NCI-H82 (cell line): ENCODE data around the gene CCDC17.

Source experiments
- DNase-seq: peaks from one replicate; lab custom pipeline; 2025; lab: John Stamatoyannopoulos, UW

The CCDC17 gene

DNA sequence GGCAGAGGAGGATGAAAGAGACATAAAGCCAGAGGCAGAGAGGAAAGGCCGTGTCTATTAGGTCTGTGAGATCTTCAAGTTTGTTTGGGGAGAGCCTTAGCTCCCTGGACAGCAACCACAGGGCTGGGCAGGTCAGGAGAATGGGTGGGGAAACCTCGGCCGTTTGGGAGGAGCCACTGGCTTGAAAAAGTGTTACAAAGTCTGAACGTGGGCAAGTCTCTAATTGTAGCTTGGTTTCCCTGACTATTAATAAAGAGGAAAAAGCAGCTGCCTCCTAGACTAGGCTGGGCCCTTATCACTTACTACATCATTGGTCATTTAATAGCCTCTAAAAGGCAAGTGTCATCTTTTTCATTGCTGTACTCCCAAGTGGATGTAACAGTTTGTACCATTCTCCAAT lies at the start of gene CCDC17:
Gene CCDC17 (minus strand): TSS at position 83 of the 400 bp plus-strand sequence. CDS start 145 bp downstream, outside the sequence.
- DNase-seq = no peak

DNA sequence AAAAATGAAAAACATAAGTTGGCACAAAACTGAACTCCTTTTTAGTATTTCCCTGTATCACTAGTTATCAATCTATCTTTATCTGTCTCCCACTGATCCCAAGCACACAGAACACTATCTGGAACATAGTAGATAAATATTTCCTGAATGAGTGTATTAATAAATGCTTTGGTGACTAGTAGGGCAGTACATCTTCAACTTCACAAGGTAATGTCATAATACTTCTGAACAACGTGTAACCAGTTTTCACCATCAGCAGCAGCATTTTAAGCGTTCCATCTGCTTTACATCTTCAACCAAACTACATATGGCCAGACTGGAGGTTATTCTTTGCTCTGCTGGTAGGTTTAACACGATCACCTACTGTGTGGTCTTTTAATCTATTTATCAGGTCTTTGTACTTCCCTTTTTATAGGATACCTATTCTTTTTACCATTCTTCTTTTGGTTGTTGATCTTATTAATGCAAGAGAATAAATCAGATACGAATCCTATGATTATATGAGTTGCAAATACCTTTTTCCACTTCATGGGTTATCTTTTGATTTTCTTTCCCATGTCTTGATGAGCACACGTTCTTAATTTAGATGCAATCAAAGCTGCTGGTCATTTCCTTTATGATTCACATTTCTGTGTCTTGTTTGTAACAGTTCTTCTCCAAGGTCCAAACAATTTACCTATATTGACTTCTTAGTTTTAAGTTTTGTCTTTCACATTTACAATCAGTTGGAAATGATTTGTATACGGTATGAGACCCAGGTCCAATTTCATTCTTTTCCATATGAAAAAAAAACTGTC lies 46.2 kb upstream of the CCDC17 start:
- DNase-seq = no peak

DNA sequence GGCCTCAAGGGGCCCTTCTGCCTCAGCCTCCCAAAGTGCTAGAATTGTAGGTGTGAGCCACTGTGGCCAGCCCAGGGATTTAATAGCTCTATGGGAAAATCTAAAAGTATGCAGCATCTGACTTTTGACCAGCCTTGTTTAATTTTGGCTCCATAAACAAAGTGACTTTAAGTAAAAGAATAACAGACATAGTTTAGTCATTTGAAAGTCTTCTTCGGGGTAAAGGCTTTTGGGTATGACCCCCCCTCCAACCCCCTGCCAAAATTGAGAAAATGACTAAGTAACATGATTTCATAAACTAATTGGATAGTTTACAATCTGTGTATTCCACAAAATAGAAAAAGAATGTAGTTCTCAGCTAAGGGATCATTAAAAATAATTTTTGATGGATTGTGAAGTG lies 45.5 kb upstream of the CCDC17 start:
- DNase-seq = no peak

DNA sequence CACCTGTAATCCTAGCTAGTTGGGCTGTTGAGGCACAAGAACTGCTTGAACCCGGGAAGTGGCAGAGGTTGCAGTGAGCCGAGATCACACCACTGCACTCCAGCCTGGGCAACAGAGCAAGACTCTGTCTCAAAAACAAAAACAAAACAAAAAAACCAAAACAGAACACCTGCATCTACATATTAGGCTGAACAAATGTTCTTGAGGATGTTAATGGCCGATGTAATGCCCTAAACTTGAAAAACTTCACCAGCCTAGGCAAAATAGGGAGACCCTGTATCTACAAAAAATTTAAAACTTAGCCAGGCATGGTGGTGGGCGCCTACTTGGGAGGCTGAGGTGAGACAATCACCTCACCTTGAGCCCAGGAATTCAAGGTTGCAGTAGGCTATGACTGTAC lies 44.7 kb upstream of the CCDC17 start:
- DNase-seq = no peak

DNA sequence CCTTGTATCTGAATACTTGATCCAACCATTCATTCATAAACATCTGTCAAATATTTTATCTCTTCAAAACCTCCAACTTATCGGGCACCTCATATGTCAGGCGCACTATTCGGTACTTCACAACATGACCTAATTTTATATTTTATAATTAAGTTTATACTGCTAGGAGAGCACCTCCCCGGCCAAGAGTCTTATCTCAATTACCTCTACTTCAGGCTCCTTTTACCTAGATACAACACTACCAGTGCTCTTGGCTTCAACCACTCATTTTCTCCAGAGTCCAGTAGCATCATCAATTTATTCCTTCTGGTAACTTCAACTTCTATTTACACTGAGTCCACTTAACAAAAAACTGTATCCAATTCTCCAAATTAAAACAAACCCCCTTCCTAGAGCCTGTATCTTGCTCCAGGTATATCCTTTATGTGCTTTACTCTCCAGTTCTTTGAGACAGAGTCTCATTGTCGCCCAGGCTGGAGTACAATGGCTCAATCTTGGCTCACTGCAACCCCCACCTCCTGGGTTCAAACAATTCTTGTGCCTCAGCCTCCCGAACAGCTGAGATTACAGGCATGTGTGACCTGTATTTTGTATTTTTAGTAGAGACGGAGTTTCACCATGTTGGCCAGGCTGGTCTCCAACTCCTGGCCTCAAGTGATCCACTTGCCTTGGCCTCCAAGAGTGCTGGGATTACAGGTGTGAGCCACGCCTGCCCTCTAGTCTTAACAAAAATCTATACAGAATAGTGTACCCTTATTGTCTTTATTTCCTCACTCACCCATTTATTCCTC lies 43.7 kb upstream of the CCDC17 start:
- no peak for DNase-seq

DNA sequence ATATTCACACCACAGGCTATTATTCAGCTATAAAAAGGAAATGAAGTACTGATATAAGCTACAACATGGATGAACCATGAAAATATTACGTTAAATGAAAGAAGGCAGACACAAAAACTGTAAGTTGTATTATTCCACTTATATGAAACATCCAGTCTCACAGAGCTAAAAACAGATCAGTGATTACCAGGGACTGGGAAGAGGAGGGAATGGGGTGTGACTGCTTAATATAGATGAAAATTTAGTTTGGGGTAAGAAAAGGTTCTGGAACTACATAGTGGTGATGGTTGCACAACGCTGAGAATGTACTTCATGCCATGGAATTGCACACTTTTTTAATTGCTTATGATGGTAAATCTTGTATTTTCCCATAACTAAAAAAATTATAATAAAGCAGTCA lies 43.0 kb upstream of the CCDC17 start:
- DNase-seq = no peak

DNA sequence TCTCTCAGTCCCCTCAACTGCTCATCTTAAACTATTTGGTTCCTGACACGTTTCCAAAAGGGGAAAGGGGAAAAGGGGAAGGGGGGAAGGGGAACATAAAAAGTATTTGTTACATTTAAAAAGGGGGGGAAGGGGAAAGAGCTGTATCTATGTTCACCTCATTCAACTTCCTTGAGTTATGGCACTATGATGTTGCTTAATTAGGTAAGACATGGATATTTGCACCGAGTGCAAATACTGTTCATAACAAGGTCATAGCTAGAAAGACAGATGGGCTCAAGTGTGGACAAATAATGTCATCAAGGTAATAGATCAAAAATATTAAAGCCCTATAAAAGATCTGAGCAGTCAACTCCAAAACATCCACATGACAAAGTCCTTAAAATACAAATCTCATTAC lies 36.5 kb upstream of the CCDC17 start:
- DNase-seq = no peak

DNA sequence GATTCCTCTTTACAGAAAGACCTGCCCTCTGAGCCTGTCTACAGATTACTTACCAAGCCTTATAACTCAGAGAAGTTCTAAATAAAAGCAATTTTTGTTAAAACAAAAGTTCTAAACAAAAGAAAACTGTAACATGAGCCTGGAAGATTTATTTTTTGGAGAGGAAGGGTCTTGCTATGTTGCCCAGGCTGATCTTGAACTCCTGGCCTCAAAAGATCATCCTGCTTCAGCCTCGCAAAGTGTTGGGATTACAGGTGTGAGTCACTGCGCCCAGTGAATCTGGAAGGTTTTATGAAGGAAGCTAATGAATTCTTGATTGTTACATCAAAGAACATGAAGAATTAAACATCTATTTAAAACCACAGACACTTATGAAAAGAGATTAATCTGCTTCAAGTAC lies 35.4 kb upstream of the CCDC17 start:
- no peak for DNase-seq

DNA sequence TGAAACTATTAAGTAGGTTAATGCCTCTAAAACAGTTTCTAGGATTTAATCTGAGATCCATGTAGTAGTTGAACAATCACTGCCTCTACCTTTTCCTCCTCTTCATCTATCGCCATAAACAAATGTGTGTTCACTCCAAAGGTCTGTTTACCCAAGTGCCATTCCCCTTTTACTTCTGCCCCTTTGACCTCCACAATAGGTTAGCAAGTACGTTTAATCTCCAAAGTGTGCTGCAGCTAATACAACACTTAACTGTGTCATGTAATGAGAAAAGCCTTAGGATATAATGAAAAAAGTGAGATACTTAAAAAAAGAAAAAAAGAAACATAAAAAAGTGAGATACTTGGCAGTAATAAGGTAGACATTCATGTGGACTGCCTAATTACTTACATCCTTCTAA lies 34.3 kb upstream of the CCDC17 start:
- DNase-seq = no peak

DNA sequence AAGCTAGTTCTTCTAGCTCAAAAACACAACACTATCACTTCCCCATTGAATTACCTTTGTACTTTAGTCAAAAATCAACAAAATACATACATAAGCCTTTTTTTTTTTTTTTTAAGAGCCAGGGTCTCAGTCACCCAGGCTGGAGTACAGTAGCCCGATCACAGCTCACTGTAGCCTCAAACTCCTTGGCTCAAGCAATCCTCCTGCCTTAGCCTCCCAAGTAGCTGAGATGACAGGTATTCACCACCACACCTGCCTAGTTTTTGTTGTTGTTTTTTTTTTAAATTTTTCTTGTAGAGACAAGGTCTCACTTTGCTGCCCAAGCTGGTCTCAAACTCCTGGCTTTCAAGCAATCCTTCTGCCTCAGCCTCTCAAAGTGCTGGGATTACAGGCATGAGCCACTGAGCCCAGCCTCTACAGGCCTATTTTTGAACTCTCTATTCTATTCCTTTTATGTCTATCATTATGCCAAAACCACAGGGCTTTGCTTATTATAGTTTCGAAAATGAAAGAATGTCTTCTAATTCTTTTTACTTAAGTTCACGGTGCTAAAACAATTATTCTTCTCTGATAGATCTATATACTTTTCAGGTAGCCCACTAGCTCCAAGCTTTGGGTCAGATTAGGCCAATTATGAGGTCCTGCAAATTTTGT lies 32.8 kb upstream of the CCDC17 start:
- no peak for DNase-seq

DNA sequence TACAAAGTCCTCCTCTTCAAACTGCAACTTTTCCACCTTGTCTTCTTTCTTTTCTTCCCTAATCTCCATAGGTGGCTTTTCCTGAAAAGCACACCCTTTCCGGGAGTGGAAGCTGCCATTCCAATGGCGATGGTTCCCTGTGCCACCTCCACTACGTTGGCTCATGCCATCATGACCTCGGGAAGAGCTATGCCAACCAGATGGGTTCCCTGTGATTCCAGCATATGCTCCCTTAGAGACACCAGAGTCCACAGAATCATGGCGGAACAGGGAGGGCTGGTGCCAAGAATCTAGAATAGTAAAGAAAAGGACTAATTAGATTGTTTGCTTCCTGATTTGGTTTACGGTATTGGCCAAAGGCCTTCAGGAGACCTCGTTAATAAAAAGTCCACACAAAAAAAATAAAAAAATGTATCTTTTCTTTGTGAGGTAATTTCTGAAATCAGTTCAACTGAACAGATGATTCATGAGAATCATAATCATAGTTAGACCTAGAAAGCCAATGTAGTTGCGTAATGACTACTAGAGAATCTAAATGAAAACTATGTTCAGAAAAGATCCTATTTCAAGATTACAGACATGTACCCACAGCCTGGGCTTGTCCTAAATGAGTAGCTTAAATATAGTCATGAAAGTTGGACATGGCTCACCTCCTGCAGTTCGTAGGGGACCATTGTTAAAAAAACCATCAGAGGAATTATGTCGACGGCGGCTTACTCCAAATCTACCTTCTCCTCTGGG lies 30.9 kb upstream of the CCDC17 start:
- no peak for DNase-seq

DNA sequence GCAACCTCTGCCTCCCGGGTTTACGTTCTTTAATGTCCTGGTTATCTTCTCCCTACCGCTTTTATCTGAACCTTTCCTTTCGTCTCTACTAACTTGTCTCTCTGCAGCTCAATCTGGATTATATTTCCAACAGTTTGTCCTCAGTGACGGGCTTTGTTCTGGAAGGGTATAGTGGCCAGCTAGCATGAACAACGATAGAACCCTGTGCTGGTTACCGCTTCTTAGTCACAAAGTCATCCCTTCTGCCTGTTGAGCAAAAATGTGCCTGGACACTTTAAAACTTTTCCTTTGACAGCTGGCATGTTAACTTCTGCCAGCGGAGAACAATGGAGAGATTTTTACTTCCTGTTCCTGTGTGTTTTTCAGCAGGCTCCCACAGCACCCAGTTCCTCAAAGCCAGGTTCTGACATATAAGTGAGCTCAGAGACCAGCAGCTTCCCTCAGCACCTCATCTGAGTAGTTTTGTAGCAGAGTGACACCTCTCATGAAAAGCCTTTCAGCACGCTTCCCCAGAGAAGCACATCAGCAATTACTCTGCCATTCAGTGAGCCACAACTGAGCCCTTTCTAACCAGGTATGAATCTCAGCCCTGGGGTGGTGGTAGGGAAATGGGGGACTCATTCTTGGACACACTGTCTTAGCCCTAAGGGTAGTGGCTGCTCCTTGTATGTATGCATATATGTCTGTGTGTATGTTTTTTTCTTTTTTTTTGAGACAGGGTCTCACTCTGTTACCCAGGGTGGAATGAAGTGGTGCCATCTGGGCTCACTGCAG lies 23.6 kb upstream of the CCDC17 start:
- no peak for DNase-seq

DNA sequence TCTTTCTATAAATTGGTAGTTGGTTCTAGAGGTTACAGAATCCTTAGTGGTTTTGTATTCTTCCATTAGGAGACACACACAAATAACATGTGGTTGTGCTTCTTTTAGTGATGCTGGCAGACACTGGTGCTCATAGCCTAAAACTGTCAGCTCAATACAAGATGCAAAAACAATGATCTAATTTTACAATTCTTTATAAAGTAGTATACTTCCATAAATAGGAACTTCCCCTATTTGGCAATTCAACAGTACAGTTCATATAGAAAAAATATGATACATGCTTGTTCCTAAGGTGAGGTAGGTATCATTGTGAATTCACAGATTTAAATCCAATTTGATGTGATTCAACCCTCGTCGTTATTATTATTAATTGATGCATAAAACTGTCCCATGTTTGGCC lies 20.8 kb upstream of the CCDC17 start:
- DNase-seq = no peak

DNA sequence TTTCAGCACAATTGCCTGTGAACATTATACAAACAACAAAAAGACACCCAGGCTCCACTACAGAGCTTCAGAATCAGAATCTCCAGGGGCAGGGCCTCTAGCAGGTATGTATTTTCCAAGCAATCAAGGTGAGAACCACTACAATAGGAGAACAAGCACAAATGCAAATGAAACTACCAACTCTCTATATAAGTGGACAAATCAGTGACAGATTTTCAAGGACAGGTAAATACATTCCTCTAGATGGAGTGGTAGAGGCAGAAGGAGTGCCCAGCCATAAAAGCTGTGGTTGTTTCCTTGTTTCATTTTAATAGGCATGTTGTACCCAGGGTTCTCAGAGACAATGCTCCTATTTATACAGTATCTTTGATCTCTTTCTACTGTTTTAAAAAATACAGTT lies 20.1 kb upstream of the CCDC17 start:
- DNase-seq = peak; percentile 23

DNA sequence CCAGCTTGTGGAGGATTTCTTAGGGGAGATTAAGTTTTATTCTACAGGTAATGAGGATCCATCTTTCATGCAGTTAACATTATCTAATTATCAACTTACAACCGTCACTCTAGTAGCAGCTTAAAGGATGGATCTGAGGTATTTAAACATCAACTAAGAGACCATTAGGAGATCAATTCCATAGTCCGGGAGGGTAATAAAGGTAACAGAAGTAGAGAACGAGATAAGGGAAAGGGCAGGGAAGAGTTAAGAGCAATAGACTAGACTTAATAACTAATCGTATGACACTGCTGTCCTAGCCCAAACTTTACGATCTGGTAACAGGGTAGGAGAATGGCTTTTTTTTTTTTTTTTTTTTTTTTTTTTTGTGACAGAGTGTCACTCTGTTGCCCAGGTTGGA lies 19.5 kb upstream of the CCDC17 start:
- DNase-seq = peak; percentile 95

DNA sequence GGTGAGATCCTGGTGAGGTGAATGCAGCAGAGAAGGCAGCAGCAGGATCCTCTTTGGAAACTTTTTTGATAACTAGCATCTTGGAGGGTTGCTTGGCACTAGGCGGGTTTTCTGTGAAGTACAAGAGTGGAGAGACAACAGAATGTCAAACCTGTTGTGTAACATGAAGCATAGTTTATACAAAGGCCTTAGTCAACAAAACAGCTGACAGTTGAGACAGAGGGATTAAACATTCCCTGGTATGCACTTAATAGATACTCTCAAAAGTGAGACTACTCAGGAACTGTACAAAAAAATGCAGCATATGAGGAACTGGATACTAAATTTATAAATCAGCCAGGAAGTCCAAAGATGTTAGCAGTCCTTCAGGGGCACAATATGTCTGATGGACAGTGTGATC lies 16.4 kb upstream of the CCDC17 start:
- DNase-seq = no peak

DNA sequence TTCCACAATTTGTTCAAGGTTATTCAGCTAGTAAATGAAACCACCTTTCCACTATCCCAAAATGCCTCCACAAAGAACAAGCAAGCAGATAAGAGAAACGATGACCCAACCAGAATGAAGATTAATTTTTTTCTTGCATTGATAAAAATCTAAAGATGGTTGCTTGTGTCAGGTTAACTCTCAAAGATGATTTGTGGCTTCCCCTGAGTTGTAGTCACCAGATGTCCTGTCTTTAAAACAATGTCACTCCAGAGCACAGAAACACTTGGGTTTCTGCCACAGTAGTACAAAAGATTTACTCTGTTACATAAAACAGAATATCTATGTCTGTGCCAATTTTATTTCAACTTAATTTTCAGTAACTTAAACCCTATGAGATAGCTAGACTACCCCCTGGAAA lies 11.4 kb upstream of the CCDC17 start:
- DNase-seq = no peak

DNA sequence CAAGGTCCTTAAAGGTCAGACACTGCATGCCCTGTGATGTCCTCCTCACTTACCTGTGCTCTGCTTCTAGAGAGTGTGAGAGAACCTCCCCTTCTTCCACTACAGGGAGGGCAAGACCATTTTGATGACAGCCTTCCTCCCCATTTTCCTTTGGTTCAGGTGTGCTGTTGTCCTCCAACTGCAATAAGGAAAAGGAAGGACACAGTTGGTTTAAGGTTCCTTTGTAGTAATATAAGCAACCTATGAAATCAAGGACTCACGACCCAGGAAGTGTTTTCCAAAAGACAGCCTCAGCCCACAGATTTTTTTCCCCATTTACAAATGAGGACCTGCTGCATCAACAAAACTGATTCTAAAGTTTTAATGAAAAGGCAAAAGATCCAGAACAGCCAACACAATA lies 6.6 kb upstream of the CCDC17 start:
- no peak for DNase-seq

DNA sequence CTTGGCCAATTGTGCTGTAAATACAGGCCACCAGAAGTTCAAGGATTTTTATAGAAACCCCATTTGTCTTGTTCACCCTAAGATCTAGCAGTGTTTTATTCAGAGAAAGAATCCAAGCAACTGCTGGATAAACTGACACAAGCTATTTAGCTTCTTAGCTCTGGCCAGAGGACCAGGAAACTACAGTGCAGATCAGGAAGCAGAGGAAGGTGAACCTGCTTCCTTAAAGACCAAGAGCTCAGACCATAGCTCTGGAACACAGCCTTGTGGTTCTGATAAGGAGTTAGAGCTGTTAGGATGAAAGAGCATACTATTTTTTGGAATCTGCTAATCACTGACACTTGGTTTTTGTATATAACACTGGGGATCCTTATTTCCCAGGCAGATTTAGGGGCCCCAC lies 5.2 kb upstream of the CCDC17 start:
- no peak for DNase-seq

DNA sequence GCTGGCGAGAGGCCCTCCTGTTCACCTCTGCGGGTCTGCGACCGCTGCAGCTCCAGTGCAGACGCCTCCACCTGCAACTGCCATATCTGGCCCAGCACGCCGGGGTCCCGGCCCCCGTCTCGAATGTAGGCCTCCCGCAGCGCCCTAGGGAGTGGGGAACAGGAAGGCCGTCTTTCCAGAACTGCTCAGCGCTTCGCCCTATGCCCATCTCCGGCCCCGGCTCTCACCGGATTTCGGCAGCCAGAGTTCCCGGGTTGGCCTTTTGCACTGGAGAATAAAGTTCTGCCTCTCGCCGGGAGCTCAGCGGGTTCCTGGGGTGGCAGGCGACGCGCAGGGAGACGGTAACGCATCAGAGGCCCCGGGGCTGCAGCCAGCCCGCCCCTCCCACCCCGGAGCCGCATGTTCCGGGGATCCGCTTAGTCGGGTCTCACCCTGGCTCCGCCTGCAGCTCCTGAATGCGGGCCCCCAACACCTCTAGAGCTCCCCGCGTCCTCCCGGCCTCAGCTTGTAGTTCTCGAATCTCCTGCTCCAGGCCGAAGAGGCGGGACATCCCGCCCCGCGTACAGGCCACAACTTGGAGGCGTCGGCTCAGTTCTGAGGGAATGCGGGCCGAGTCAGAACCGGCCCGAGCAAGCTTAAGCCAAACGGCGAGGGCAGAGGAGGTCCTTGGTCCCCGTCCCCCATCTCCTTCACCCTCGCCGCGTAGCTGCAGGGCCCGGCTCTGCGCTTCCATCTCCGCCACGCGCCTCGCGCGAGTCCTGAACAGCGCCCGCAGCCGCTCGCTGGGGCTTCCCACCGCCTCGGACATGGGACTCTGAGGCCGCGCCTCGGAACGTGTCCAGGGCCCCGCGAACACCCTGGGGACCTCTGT lies 1.1 kb downstream of the CCDC17 start:
- no peak for DNase-seq
